Measurements from ENCODE around the gene TNFRSF1B. TPM values are rescaled to one million over a fixed set of nuclear protein-coding genes. Genes with fewer than 3 reads are reported as not detected.

Gene TNFRSF1B
- total and polyA plus RNA-seq, 9 of the 15 experiments (the other 6 are each of a cell fraction or from before 2014, with no cell fraction given): 8.8 to 91.3 (median 36.0) TPM

GRCh38 chr1:12249181-12249580 lies 82.4 kb downstream of the TNFRSF1B start:
- H3K79me2 ChIP-seq (ENCODE audit: control insufficient read depth, insufficient read depth, low read length): no peaks in the 10 kb centered on the region
- H3K36me3 ChIP-seq (ENCODE audit: control insufficient read depth, insufficient read depth, low read length): peaks cover 73% of the 10 kb centered on the region
- H2AFZ ChIP-seq (ENCODE audit: low read depth, low read length): no peak overlapping the region
- intact Hi-C loops (cut with micrococcal nuclease) (no loop called here), in situ Hi-C loops (cut with MboI) (no loop called here)
- FAIRE-seq (no peak), ATAC-seq (no peak), DNase-seq (ENCODE audit: extremely low read depth in 1 of 4, low spot score in 3 of 4) (no peak)
- no peaks in the 10 kb centered on the region for H3K9me3 ChIP-seq (replicated peaks; ENCODE audit: control insufficient read depth, insufficient read depth, low read depth, low read length)
- no peaks in the 10 kb centered on the region for H4K20me1 ChIP-seq (replicated peaks; ENCODE audit: control insufficient read depth, insufficient read depth, low read length)
- H3K27me3 ChIP-seq (ENCODE audit: control insufficient read depth in 2 of 2, insufficient read depth in 2 of 2, low read length in 2 of 2): no peaks in the 10 kb centered on the region
- no peaks in the 10 kb centered on the region for H3K9me1 ChIP-seq (ENCODE audit: control insufficient read depth, insufficient read depth, low read length)
- WGBS (ENCODE audit: insufficient coverage, low coverage, missing lambda C conversion rate): 100% methylated on average over 1 of the region's 1 CpG
- BruUV-seq (replicated peaks): no TSS peak
- no peaks in the 10 kb centered on the region for H3K4me1 ChIP-seq (replicated peaks in 1 of 2; ENCODE audit: control insufficient read depth in 2 of 2, insufficient read depth in 2 of 2, low read length in 2 of 2)
- ChIA-PET CTCF (ENCODE audit: low intra/inter-chr PET ratio) (no interaction called here), POLR2A (interaction anchor here (1.3 kb wide), 2 partner anchors 11 to 16 kb away, joined by 3 read pairs; no protein-coding TSS in a partner anchor)
- no peak overlapping the region for H3K4me3 ChIP-seq
- H3K4me2 ChIP-seq (ENCODE audit: insufficient read depth, low read length): no peak overlapping the region
- H3K27ac ChIP-seq (ENCODE audit: extremely low read depth, low read depth, low read length): no peak overlapping the region
- H3K9ac ChIP-seq (ENCODE audit: insufficient read depth in 1 of 2, low read depth in 2 of 2, low read length in 2 of 2): no peak overlapping the region
- TF ChIP-seq POLR2A (conservative IDR thresholded peaks at IDR 0.05): no peak
- TF ChIP-seq C11orf30 (IDR thresholded peaks at IDR 0.05; ENCODE audit: low read depth): 0 out of 2 replicates have a peak, but pooled peaks have one; percentile 17
- TF ChIP-seq MAFG (tag; conservative IDR thresholded peaks at IDR 0.05): 0 out of 2 replicates have a peak, but pooled peaks have one; percentile 17

- Histone ChIP-seq H3K27me3 (ENCODE audit: control insufficient read depth in 2 of 2, insufficient read depth in 2 of 2, low read length in 2 of 2) (no peaks in the 10 kb centered on the region), H2AFZ (ENCODE audit: low read depth, low read length) (no peak overlapping the region), H3K4me1 (replicated peaks in 1 of 2; ENCODE audit: control insufficient read depth in 2 of 2, insufficient read depth in 2 of 2, low read length in 2 of 2) (no peaks in the 10 kb centered on the region), H3K27ac (ENCODE audit: extremely low read depth, low read depth, low read length) (no peak overlapping the region), H3K9me1 (ENCODE audit: control insufficient read depth, insufficient read depth, low read length) (no peaks in the 10 kb centered on the region), H3K36me3 (ENCODE audit: control insufficient read depth, insufficient read depth, low read length) (peaks cover 68% of the 10 kb centered on the region), H4K20me1 (replicated peaks; ENCODE audit: control insufficient read depth, insufficient read depth, low read length) (no peaks in the 10 kb centered on the region), H3K9me3 (replicated peaks; ENCODE audit: control insufficient read depth, insufficient read depth, low read depth, low read length) (no peaks in the 10 kb centered on the region), H3K9ac (ENCODE audit: insufficient read depth in 1 of 2, low read depth in 2 of 2, low read length in 2 of 2) (no peak overlapping the region), H3K4me2 (ENCODE audit: insufficient read depth, low read length) (no peak overlapping the region), H3K79me2 (ENCODE audit: control insufficient read depth, insufficient read depth, low read length) (no peaks in the 10 kb centered on the region), H3K4me3 (no peak overlapping the region)
- no peak for DNase-seq (ENCODE audit: extremely low read depth in 1 of 4, low spot score in 3 of 4)
- ChIA-PET CTCF (ENCODE audit: low intra/inter-chr PET ratio) (no interaction called here), POLR2A (interaction anchor here (0.6 kb wide), 1 partner anchor 31 kb away, joined by 3 read pairs; no protein-coding TSS in a partner anchor)
- no peak for ATAC-seq
- intact Hi-C loops (cut with micrococcal nuclease): no loop called here
- 87% methylated on average over 6 of the region's 6 CpGs for WGBS (ENCODE audit: insufficient coverage, low coverage, missing lambda C conversion rate)
- BruUV-seq (replicated peaks): no TSS peak
- FAIRE-seq: no peak
- in situ Hi-C loops (cut with MboI): no loop called here
- TF ChIP-seq JUN (IDR thresholded peaks at IDR 0.05; ENCODE audit: borderline replicate concordance, low read depth, low read length): no peak
- TF ChIP-seq JUN (CRISPR knock-in tag; IDR thresholded peaks at IDR 0.05; ENCODE audit: borderline replicate concordance): no peak
- no peak for TF ChIP-seq POLR3G (IDR thresholded peaks at IDR 0.05; ENCODE audit: extremely low read depth, insufficient read length, insufficient replicate concordance)
- TF ChIP-seq, protein P1, sequence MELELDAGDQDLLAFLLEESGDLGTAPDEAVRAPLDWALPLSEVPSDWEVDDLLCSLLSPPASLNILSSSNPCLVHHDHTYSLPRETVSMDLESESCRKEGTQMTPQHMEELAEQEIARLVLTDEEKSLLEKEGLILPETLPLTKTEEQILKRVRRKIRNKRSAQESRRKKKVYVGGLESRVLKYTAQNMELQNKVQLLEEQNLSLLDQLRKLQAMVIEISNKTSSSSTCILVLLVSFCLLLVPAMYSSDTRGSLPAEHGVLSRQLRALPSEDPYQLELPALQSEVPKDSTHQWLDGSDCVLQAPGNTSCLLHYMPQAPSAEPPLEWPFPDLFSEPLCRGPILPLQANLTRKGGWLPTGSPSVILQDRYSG (tag; conservative IDR thresholded peaks at IDR 0.05; ENCODE audit: low read depth): no peak
- TF ChIP-seq, protein P2, sequence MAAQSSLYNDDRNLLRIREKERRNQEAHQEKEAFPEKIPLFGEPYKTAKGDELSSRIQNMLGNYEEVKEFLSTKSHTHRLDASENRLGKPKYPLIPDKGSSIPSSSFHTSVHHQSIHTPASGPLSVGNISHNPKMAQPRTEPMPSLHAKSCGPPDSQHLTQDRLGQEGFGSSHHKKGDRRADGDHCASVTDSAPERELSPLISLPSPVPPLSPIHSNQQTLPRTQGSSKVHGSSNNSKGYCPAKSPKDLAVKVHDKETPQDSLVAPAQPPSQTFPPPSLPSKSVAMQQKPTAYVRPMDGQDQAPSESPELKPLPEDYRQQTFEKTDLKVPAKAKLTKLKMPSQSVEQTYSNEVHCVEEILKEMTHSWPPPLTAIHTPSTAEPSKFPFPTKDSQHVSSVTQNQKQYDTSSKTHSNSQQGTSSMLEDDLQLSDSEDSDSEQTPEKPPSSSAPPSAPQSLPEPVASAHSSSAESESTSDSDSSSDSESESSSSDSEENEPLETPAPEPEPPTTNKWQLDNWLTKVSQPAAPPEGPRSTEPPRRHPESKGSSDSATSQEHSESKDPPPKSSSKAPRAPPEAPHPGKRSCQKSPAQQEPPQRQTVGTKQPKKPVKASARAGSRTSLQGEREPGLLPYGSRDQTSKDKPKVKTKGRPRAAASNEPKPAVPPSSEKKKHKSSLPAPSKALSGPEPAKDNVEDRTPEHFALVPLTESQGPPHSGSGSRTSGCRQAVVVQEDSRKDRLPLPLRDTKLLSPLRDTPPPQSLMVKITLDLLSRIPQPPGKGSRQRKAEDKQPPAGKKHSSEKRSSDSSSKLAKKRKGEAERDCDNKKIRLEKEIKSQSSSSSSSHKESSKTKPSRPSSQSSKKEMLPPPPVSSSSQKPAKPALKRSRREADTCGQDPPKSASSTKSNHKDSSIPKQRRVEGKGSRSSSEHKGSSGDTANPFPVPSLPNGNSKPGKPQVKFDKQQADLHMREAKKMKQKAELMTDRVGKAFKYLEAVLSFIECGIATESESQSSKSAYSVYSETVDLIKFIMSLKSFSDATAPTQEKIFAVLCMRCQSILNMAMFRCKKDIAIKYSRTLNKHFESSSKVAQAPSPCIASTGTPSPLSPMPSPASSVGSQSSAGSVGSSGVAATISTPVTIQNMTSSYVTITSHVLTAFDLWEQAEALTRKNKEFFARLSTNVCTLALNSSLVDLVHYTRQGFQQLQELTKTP (IDR thresholded peaks at IDR 0.05; ENCODE audit: low read depth in 1 of 2, partially characterized antibody in 2 of 2): no peak
- no peak for TF ChIP-seq POLR2H (tag; IDR thresholded peaks at IDR 0.05; ENCODE audit: low read depth)
- TF ChIP-seq ZBED1 (IDR thresholded peaks at IDR 0.05): no peak
Measured at GRCh38 chr1:12249748-12250147, 83.0 kb downstream of the TNFRSF1B start.
